ENCODE data around the gene ALG1L2. TPM values are rescaled to one million over a fixed set of nuclear protein-coding genes. Genes with fewer than 3 reads are reported as not detected.
"Not testable (repeated sequence)": the region's sequence is repeated elsewhere in the genome, so short reads cannot be mapped to it uniquely, and the experiment has no call there.

ALG1L2 gene
- total and polyA plus RNA-seq, 2 donors = 0.09 to 0.28 TPM

- H3K36me3 ChIP-seq (ENCODE audit: control insufficient read depth in 2 of 2, insufficient read depth in 2 of 2, low read length in 1 of 2); DNase-seq (ENCODE audit: low read depth in 6 of 9, low spot score in 9 of 9); H3K4me1 ChIP-seq (ENCODE audit: control insufficient read depth in 2 of 2, insufficient read depth in 2 of 2, low read length in 2 of 2); H3K27me3 ChIP-seq (ENCODE audit: control insufficient read depth in 2 of 2, insufficient read depth in 1 of 2, low read length in 1 of 2); H3K9me3 ChIP-seq (ENCODE audit: control insufficient read depth in 2 of 2, insufficient read depth in 1 of 2, low read length in 1 of 2): not testable (repeated sequence)
- WGBS = 3% methylated on average over 7 of the region's 7 CpGs
- Histone ChIP-seq H3K4me3 (ENCODE audit: low read length in 2 of 2) (peak overlapping the region; percentile 42 to 73), H3K27ac (ENCODE audit: low read depth in 1 of 2, low read length in 1 of 2) (peak overlapping the region in 1 of 2 donors; percentile 47)
Observed at GRCh38 chr3:130112748-130113073, 31.1 kb downstream of the ALG1L2 start.

GRCh38 chr3:130115400-130115799 lies 33.8 kb downstream of the ALG1L2 start:
- WGBS = over 99% methylated on average over 2 of the region's 2 CpGs
- not testable (repeated sequence) for H3K27ac ChIP-seq (ENCODE audit: low read depth in 1 of 2, low read length in 1 of 2)

GRCh38 chr3:130117933-130118332 lies 36.3 kb downstream of the ALG1L2 start:
- H3K9me3 ChIP-seq (ENCODE audit: control insufficient read depth in 2 of 2, insufficient read depth in 1 of 2, low read length in 1 of 2) = no peaks in the 10 kb centered on the region
- H3K4me1 ChIP-seq (ENCODE audit: control insufficient read depth in 2 of 2, insufficient read depth in 2 of 2, low read length in 2 of 2) = no peaks in the 10 kb centered on the region
- no peak for DNase-seq (ENCODE audit: low read depth in 6 of 9, low spot score in 9 of 9)
- no peak overlapping the region for H3K4me3 ChIP-seq (ENCODE audit: low read length in 2 of 2)
- H3K27me3 ChIP-seq (ENCODE audit: control insufficient read depth in 2 of 2, insufficient read depth in 1 of 2, low read length in 1 of 2) = no peaks in the 10 kb centered on the region
- no peaks in the 10 kb centered on the region for H3K36me3 ChIP-seq (ENCODE audit: control insufficient read depth in 2 of 2, insufficient read depth in 2 of 2, low read length in 1 of 2)
- no peak overlapping the region for H3K27ac ChIP-seq (ENCODE audit: low read depth in 1 of 2, low read length in 1 of 2)

More at GRCh38 chr3:130115400-130115799, 33.8 kb downstream of the ALG1L2 start:
- DNase-seq (ENCODE audit: low read depth in 6 of 9, low spot score in 9 of 9); H3K4me3 ChIP-seq (ENCODE audit: low read length in 2 of 2); H3K36me3 ChIP-seq (ENCODE audit: control insufficient read depth in 2 of 2, insufficient read depth in 2 of 2, low read length in 1 of 2); H3K27me3 ChIP-seq (ENCODE audit: control insufficient read depth in 2 of 2, insufficient read depth in 1 of 2, low read length in 1 of 2); H3K4me1 ChIP-seq (ENCODE audit: control insufficient read depth in 2 of 2, insufficient read depth in 2 of 2, low read length in 2 of 2); H3K9me3 ChIP-seq (ENCODE audit: control insufficient read depth in 2 of 2, insufficient read depth in 1 of 2, low read length in 1 of 2): not testable (repeated sequence)

GRCh38 chr3:130119824-130120223 lies 38.2 kb downstream of the ALG1L2 start:
- not testable (repeated sequence) for H3K9me3 ChIP-seq (ENCODE audit: control insufficient read depth in 2 of 2, insufficient read depth in 1 of 2, low read length in 1 of 2); DNase-seq (ENCODE audit: low read depth in 6 of 9, low spot score in 9 of 9); H3K4me1 ChIP-seq (ENCODE audit: control insufficient read depth in 2 of 2, insufficient read depth in 2 of 2, low read length in 2 of 2); H3K4me3 ChIP-seq (ENCODE audit: low read length in 2 of 2); H3K27me3 ChIP-seq (ENCODE audit: control insufficient read depth in 2 of 2, insufficient read depth in 1 of 2, low read length in 1 of 2); H3K36me3 ChIP-seq (ENCODE audit: control insufficient read depth in 2 of 2, insufficient read depth in 2 of 2, low read length in 1 of 2); H3K27ac ChIP-seq (ENCODE audit: low read depth in 1 of 2, low read length in 1 of 2)
- WGBS = 79% methylated on average over 9 of the region's 9 CpGs

GRCh38 chr3:130120291-130120690 lies 38.7 kb downstream of the ALG1L2 start:
- not testable (repeated sequence) for DNase-seq (ENCODE audit: low read depth in 6 of 9, low spot score in 9 of 9)

GRCh38 chr3:130122891-130123775 lies 41.5 kb downstream of the ALG1L2 start:
- DNase-seq (ENCODE audit: low read depth in 6 of 9, low spot score in 9 of 9); H3K27me3 ChIP-seq (ENCODE audit: control insufficient read depth in 2 of 2, insufficient read depth in 1 of 2, low read length in 1 of 2); H3K4me1 ChIP-seq (ENCODE audit: control insufficient read depth in 2 of 2, insufficient read depth in 2 of 2, low read length in 2 of 2); H3K4me3 ChIP-seq (ENCODE audit: low read length in 2 of 2); H3K27ac ChIP-seq (ENCODE audit: low read depth in 1 of 2, low read length in 1 of 2); H3K36me3 ChIP-seq (ENCODE audit: control insufficient read depth in 2 of 2, insufficient read depth in 2 of 2, low read length in 1 of 2); H3K9me3 ChIP-seq (ENCODE audit: control insufficient read depth in 2 of 2, insufficient read depth in 1 of 2, low read length in 1 of 2): not testable (repeated sequence)
- 89% methylated on average over 17 of the region's 17 CpGs for WGBS

More at GRCh38 chr3:130120291-130120690, 38.7 kb downstream of the ALG1L2 start:
- H3K9me3 ChIP-seq (ENCODE audit: control insufficient read depth in 2 of 2, insufficient read depth in 1 of 2, low read length in 1 of 2); H3K4me3 ChIP-seq (ENCODE audit: low read length in 2 of 2); H3K27me3 ChIP-seq (ENCODE audit: control insufficient read depth in 2 of 2, insufficient read depth in 1 of 2, low read length in 1 of 2); H3K27ac ChIP-seq (ENCODE audit: low read depth in 1 of 2, low read length in 1 of 2); H3K4me1 ChIP-seq (ENCODE audit: control insufficient read depth in 2 of 2, insufficient read depth in 2 of 2, low read length in 2 of 2); H3K36me3 ChIP-seq (ENCODE audit: control insufficient read depth in 2 of 2, insufficient read depth in 2 of 2, low read length in 1 of 2): not testable (repeated sequence)
- WGBS = 93% methylated on average over 3 of the region's 3 CpGs

GRCh38 chr3:130125406-130125805 lies 43.8 kb downstream of the ALG1L2 start:
- H3K4me1 ChIP-seq (ENCODE audit: control insufficient read depth in 2 of 2, insufficient read depth in 2 of 2, low read length in 2 of 2); H3K9me3 ChIP-seq (ENCODE audit: control insufficient read depth in 2 of 2, insufficient read depth in 1 of 2, low read length in 1 of 2); H3K36me3 ChIP-seq (ENCODE audit: control insufficient read depth in 2 of 2, insufficient read depth in 2 of 2, low read length in 1 of 2); H3K27me3 ChIP-seq (ENCODE audit: control insufficient read depth in 2 of 2, insufficient read depth in 1 of 2, low read length in 1 of 2); H3K27ac ChIP-seq (ENCODE audit: low read depth in 1 of 2, low read length in 1 of 2); DNase-seq (ENCODE audit: low read depth in 6 of 9, low spot score in 9 of 9); H3K4me3 ChIP-seq (ENCODE audit: low read length in 2 of 2): not testable (repeated sequence)
- 94% methylated on average over 2 of the region's 2 CpGs for WGBS

GRCh38 chr3:130136337-130136736 lies 54.7 kb downstream of the ALG1L2 start:
- 94% methylated on average over 7 of the region's 7 CpGs for WGBS
- not testable (repeated sequence) for H3K27me3 ChIP-seq (ENCODE audit: control insufficient read depth in 2 of 2, insufficient read depth in 1 of 2, low read length in 1 of 2); H3K27ac ChIP-seq (ENCODE audit: low read depth in 1 of 2, low read length in 1 of 2); DNase-seq (ENCODE audit: low read depth in 6 of 9, low spot score in 9 of 9); H3K36me3 ChIP-seq (ENCODE audit: control insufficient read depth in 2 of 2, insufficient read depth in 2 of 2, low read length in 1 of 2); H3K4me3 ChIP-seq (ENCODE audit: low read length in 2 of 2); H3K4me1 ChIP-seq (ENCODE audit: control insufficient read depth in 2 of 2, insufficient read depth in 2 of 2, low read length in 2 of 2); H3K9me3 ChIP-seq (ENCODE audit: control insufficient read depth in 2 of 2, insufficient read depth in 1 of 2, low read length in 1 of 2)

- H3K27ac ChIP-seq (ENCODE audit: low read depth in 1 of 2, low read length in 1 of 2); H3K36me3 ChIP-seq (ENCODE audit: control insufficient read depth in 2 of 2, insufficient read depth in 2 of 2, low read length in 1 of 2); H3K9me3 ChIP-seq (ENCODE audit: control insufficient read depth in 2 of 2, insufficient read depth in 1 of 2, low read length in 1 of 2); DNase-seq (ENCODE audit: low read depth in 6 of 9, low spot score in 9 of 9); H3K4me1 ChIP-seq (ENCODE audit: control insufficient read depth in 2 of 2, insufficient read depth in 2 of 2, low read length in 2 of 2); H3K4me3 ChIP-seq (ENCODE audit: low read length in 2 of 2); H3K27me3 ChIP-seq (ENCODE audit: control insufficient read depth in 2 of 2, insufficient read depth in 1 of 2, low read length in 1 of 2): not testable (repeated sequence)
- WGBS = 95% methylated on average over 2 of the region's 2 CpGs
Observed at GRCh38 chr3:130137685-130138084, 56.1 kb downstream of the ALG1L2 start.
